CD4-positive, alpha-beta T cell treated with Interleukin-15 for 4 hours (primary cell): ENCODE data around the gene PIGQ.

ENCODE experiments used
- DNase-seq: peaks from one replicate; pipeline ENCODE4 v3.0.0-alpha.2; 2020; ENCODE audit warnings: low spot score

PIGQ gene

GRCh38 chr16:534135-534534 is 35.6 kb upstream of the PIGQ start:
- no peak for DNase-seq

- no peak for DNase-seq
Observed at GRCh38 chr16:534856-535445, 34.8 kb upstream of the PIGQ start.

DNA sequence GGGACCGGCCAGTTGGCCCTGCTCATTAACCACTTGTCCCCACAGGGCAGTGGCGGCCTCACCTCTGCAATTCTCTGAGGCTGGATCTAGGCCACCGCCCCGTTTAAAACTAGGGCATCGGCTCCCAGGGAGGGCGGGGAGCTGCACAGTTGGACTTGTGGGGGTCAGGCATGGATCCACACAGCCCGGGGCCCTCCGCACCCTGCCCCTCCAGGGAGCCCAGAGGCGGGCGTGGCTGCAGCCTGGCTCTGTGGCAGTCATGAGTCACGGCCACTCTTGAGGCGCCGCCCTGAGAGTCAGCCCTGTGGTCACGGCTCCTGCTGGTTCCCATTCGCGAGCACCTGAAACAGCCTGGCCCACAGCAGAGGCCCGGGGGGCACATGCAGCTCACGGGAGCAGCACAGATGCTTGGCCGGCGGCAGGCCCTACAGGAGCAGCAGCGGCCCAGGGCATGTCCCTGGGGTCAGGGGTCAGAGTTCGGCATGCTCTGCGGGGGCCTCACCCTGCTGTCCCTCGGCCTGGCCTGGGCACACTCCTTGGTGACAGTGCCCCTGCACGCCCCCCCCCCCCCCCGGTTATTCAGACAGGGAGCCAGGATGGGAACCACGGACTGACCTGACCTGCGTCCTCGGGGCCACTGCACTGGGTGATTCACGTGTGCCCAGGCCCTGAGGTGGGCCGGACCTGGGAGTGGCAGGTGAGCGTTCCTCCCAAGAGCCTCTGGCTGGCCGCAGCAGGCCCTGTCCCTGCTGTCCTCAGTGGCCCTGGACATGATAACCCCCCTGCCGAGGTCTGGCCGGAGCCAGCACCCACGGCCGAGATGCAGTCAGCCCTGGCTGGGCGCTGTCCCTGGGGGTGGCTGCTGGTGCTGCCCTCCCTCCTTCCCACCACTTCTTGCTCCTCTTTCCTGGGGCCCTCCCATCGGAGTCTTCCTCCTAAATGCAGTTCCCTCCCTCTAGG is 34.0 kb upstream of the PIGQ start:
- DNase-seq: no peak

DNA sequence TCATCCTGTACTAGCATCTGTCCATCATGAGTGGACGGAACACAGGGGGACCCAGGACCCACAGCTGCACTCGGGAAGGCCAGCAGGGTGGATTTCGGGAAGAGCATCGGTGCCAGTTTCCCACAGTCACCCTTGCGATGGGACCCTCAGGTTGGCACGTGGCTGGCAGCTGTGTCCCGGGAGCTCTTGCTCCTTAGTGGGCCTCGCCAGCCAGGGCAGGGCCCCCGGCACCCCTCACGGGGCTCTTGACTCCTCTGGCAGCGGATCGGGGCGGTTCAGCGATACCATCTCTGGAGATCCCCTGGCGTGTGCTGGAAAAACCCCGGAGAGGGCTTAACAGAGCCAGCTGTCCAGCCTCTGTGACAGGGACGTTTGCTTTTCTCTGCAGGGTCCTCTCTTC is 33.0 kb upstream of the PIGQ start:
- DNase-seq: no peak

DNA sequence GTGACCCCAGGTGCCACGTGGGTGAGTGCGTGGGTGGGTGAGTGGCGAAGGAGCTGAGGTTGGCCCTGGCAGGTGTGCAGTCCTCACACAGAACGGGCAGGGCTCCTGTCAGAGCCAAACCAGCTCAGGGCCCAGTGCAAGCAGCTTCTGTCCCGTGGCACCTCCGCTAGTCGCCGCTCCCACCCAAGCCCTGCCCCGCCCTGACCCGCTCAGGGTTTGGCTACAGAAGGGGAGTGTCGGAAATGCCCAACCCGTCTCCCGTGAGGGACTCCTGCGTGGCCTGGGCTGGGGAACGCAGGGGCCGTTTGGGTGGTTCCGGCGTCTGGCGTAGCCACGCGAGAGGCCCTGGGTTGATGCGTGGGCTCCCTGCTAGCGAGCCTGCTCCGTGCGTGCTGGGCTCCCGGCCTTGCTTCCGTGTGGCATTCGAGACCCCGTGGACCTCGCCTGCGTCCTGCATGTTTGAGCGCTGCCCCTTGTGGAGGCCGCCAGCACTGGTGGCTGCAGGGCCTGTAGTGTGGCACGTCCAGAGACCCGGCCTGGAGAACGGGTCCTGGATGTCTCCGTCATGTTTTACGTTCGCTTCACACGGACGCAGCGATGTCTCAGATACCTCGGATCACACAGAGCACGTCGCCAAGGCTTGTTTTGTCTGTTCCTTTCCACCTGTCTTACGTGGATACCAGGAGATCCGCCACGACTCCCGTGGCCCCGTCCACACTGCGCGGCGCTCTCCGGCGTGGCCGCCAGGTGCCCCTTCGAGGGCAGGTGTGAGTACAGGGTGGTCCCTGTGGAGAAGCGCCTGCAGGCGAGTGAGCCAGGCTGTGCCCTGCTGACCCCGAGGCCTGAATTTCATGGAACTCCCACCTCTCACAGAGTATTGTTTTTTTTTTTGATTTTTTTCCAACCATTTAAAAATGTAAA is 32.1 kb upstream of the PIGQ start:
- DNase-seq: no peak

DNA sequence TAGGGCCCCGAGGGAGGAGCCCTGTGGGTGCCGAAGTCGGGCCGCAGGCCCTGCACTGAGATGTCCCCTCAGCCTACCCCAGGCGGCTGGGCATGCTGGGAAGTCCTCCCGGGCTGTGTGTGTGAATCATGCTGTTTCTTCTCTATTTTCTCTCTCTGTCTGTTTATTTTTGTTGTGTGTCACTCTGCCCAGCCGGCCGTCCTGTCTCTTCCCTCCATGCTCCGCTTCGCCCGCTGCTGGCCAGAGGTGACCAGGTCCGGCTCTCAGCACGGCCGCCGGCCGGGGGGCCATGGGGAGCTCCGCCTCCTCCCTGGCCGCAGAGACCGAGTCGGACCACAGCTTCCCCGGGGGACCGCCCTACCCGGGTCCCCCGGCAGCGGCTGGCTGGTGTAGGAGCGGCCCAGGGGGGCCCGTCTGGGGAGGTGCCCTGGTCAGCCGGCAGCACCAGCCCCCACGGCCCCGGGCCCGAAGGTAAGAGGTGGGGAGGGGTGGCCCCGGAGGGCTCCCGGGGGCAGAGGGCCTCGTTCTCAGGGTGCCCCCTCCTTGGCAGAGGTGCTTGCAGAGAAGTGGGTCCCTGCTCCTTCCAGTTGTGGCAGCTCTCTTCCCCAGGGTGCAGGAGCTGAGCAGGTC is 29.8 kb upstream of the PIGQ start:
- DNase-seq: no peak

DNA sequence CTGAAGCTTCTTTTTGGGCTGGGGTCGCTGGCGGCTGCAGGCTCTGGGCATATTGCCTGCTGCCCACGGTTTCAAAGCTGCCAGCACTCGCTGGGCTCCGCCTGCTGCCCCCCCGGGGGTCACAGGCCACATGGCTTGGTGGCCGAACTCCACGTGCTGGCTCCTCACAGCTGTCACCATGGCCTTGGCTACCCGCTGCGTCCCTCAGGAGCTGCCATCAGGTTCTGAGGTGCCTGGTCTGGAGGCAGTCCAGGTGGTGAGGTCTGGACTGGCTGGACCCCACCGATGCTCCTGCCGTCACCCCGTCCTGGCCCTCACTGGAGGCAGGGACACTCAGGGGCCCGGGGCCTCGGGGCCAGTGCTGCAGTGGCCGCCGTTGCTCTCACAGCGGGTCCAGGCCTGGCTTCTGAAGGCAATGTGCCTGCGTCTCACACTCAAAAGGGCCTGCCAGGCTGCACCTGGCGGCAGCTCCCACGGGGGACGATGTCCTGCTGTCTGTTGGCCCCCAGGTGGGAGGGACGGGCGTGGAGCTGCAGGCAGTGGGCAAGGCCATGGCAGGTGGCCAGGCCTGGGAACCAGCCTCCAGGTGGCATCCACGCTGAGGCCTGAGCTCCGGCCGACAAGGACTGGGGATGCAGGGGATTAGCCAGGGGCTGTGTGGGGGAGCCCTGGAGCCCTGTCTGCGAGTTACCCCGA is 29.0 kb upstream of the PIGQ start:
- no peak for DNase-seq

DNA sequence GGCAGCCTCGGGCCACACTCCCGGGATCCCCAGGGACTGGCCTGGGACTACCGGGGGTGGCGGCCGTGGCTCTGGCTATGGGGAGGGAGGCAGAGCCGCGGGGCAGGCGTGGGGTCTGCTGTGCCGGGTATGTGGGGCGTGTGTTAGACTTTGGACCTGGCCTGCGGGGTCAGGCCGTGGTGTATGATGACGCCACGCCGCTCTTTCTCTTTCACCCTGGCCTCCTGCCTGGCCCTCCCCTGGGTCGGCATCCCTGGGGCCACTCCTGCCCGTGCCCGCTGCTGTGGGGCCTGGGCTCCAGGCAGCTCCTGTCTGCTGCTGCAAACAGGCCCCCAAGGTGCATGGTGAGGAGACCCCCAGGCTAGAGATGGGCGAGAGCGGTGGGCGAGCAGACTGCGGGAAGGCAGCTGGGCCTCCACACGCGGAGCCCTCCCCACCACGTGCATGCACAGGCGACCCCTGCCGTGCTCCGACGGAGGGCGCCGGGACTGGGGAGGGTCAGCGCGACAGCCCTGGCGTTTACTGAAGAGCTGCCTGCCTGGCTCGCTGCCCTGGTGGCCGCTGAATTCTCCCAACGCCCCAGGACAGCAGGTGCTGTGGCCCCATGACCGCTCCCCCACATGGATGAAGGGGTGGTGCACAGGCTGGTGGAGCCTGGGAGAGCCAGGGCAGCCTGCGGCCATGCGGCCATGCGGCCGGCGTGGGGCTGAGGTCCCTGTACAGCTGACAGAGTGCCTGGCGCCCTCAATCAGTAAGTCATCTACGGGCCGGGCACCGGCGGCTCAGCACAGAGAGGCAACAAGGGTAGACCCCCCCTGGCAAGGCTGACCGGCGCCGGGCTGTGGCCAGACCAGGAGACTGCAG is 26.2 kb upstream of the PIGQ start:
- DNase-seq: no peak

DNA sequence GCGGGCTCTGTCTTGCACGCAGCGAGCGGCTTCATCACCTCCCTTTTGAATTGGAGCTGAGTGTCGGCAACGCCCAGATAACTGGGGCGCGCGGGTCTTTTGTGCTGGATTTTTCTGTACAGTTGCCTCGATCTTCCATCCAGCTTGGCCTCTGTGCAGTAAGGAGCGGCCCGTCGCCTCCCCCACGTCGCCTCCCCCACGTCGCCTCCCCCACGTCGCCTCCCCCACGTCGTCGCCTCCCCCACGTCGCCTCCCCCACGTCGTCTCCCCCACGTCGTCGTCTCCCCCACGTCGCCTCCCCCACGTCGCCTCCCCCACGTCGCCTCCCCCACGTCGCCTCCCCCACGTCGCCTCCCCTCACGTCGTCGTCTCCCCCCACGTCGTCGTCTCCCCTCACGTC is 25.3 kb upstream of the PIGQ start:
- no peak for DNase-seq

- DNase-seq: peak; percentile 40
Observed at GRCh38 chr16:546909-547770, 22.6 kb upstream of the PIGQ start.

- DNase-seq: no peak
Observed at GRCh38 chr16:548586-548985, 21.2 kb upstream of the PIGQ start.

GRCh38 chr16:549544-550263 is 20.1 kb upstream of the PIGQ start:
- DNase-seq: no peak

DNA sequence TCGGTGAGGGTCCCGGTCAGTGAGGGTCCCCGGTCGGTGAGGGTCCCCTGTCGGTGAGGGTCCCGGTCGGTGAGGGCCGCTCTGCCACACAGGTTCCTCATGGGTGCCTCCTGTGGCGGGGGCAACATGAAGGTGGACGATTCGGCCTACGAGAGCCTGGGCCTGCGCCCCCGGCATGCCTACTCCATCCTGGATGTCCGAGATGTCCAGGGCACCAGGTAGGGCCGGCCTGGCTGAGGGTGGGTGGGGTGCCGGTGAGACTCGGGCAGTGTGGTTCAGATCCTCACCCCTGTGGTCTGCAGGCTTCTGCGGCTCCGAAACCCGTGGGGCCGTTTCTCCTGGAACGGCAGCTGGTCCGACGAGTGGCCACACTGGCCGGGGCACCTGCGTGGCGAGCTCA is 18.6 kb upstream of the PIGQ start:
- no peak for DNase-seq

DNA sequence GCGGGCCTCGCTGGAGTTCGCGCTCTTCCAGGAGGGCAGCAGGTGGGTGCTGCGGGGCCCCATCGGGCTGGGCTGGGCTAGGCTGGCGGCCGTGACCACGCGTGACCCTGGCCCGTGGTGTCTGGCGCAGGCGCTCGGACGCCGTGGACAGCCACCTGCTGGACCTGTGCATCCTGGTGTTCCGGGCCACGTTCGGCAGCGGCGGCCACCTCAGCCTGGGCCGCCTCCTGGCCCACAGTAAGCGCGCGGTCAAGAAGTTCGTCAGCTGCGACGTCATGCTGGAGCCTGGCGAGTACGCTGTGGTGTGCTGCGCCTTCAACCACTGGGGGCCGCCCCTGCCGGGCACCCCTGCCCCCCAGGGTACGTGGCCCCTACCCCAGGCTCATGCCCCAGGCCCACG is 17.6 kb upstream of the PIGQ start:
- DNase-seq: no peak

- DNase-seq: no peak
Observed at GRCh38 chr16:553601-554296, 16.0 kb upstream of the PIGQ start.

DNA sequence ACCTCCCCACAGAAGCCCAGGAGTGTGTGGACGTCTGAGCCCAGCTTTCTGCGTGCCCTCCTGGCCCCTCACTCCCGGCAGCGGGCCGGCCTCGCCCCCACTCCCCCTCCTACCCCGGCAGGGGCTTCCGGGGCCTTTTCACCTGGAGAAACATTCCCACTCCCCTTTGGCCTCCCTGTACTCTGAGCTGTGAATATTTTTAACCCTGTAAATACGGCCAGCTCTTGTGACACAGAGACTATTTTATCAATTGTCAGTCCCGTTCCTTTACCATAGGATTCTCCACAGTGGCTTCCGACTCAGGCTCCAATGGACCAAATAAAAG is 15.5 kb upstream of the PIGQ start:
- no peak for DNase-seq

DNA sequence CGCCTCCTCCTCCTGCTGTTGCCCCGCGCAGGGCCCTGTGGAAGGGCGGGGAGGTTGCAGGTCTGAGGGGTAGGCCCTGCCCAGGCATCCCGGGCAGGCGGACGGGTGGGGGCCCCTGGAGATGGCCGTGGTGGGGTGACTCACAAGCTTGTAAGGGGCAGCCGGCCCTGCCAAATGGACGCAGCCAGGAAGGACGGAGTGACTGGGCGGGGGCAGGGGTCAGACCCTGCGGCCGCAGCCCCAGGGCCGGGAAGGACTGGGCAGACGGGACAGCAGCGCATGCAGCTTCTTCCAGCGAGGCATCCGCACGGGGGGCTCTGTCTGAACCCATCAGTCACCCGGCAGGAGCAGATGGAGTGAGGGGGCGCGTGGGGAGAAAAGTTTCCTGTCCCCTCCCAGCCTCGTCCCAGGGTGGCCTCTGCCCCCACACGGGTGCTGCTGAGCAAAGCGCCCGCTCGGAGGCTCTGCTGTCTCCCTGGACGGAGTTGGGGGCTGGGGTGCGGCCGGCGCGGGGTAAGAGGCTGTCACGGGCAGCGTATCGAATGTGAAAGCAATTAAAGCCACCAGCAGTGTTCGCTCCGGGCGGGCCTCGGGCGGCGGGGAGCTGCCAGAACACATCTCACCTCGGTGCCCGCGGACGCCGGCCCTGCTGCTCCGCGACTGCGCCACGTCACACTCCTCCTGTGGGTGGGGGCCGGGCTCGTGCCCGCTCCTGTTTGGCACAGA is 15.0 kb upstream of the PIGQ start:
- DNase-seq: no peak
